Thyroid gland (tissue), 4 donors: ENCODE results near the gene SLMAP.

ENCODE experiments used
- POLR2A ChIP-seq, 2 donors: fragments of 450-650 bp; IDR thresholded peaks; one replicate each; pipeline ENCODE4 v1.6.1; 2017; ENCODE audit warnings: antibody characterized with exemption in 2 of 2, mild to moderate bottlenecking in 2 of 2, moderate library complexity in 1 of 2
- TF ChIP-seq, protein P1 (sequence below), 6 experiments: fragments of 200-600 bp in 3 of 6; fragments of 450-650 bp in 3 of 6; sonication (generic) in 3 of 6; IDR thresholded peaks; one replicate each; pipeline ENCODE4 v1.5.1; 2016 to 2019; ENCODE audit warnings: antibody characterized with exemption in 6 of 6, mild to moderate bottlenecking in 2 of 6, inconsistent platforms in 1 of 6, moderate library complexity in 1 of 6

DNA sequence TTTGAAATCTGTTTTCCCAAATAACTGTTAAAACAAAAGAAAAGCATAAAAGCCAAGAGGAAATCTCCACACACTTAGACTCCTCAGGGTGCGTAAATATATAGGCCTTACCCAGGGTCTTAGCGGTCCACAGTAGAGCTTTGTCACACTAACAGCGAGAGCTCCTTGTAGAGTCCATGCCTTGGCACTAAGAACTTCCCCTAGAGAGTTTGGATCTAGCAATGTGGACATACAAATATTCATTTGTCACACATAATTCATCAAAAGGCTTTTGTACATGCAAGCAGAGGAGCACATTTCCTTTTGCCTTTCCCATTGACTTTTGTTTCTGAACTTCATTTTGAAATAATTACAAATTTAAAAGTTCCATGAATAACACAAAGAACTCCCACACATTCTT lies 11.0 kb upstream of the SLMAP start:
- TF ChIP-seq, protein P1, sequence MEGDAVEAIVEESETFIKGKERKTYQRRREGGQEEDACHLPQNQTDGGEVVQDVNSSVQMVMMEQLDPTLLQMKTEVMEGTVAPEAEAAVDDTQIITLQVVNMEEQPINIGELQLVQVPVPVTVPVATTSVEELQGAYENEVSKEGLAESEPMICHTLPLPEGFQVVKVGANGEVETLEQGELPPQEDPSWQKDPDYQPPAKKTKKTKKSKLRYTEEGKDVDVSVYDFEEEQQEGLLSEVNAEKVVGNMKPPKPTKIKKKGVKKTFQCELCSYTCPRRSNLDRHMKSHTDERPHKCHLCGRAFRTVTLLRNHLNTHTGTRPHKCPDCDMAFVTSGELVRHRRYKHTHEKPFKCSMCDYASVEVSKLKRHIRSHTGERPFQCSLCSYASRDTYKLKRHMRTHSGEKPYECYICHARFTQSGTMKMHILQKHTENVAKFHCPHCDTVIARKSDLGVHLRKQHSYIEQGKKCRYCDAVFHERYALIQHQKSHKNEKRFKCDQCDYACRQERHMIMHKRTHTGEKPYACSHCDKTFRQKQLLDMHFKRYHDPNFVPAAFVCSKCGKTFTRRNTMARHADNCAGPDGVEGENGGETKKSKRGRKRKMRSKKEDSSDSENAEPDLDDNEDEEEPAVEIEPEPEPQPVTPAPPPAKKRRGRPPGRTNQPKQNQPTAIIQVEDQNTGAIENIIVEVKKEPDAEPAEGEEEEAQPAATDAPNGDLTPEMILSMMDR (IDR thresholded peaks at IDR 0.05) = no peak
- TF ChIP-seq POLR2A (IDR thresholded peaks at IDR 0.05) = no peak
